ENCODE data around the gene MBD6.
"Not testable (repeated sequence)": the region's sequence is repeated elsewhere in the genome, so short reads cannot be mapped to it uniquely, and the experiment has no call there.

The MBD6 gene

GRCh38 chr12:57560516-57560915 is 37.9 kb downstream of the MBD6 start:
- Histone ChIP-seq H3K27me3 (ENCODE audit: insufficient read depth, low read length) (no peaks in the 10 kb centered on the region), H3K4me3 (ENCODE audit: low read length) (no peak overlapping the region)

GRCh38 chr12:57561117-57561516 is 38.5 kb downstream of the MBD6 start:
- H3K9me3 ChIP-seq (ENCODE audit: low read length); H3K27me3 ChIP-seq (ENCODE audit: insufficient read depth, low read length); H2AFZ ChIP-seq (ENCODE audit: low read depth, low read length); H3K4me3 ChIP-seq (ENCODE audit: low read length); H3K4me1 ChIP-seq (ENCODE audit: insufficient read depth, low read length): not testable (repeated sequence)
- H3K36me3 ChIP-seq (ENCODE audit: insufficient read depth, low read length): peaks cover 23% of the 10 kb centered on the region

More at GRCh38 chr12:57560516-57560915, 37.9 kb downstream of the MBD6 start:
- Histone ChIP-seq H3K36me3 (ENCODE audit: insufficient read depth, low read length) (peaks cover 22% of the 10 kb centered on the region), H3K4me1 (ENCODE audit: insufficient read depth, low read length) (no peaks in the 10 kb centered on the region), H3K9me3 (ENCODE audit: low read length) (no peaks in the 10 kb centered on the region), H2AFZ (ENCODE audit: low read depth, low read length) (no peak overlapping the region)

GRCh38 chr12:57563358-57563757 is 40.7 kb downstream of the MBD6 start:
- Histone ChIP-seq H3K27me3 (ENCODE audit: insufficient read depth, low read length) (no peaks in the 10 kb centered on the region), H3K36me3 (ENCODE audit: insufficient read depth, low read length) (peaks cover 28% of the 10 kb centered on the region), H3K4me3 (ENCODE audit: low read length) (no peak overlapping the region), H2AFZ (ENCODE audit: low read depth, low read length) (no peak overlapping the region), H3K4me1 (ENCODE audit: insufficient read depth, low read length) (no peaks in the 10 kb centered on the region), H3K9me3 (ENCODE audit: low read length) (no peaks in the 10 kb centered on the region)

- Histone ChIP-seq H3K4me3 (ENCODE audit: low read length) (no peak overlapping the region), H3K36me3 (ENCODE audit: insufficient read depth, low read length) (peaks cover 36% of the 10 kb centered on the region), H3K4me1 (ENCODE audit: insufficient read depth, low read length) (no peaks in the 10 kb centered on the region), H3K9me3 (ENCODE audit: low read length) (no peaks in the 10 kb centered on the region), H3K27me3 (ENCODE audit: insufficient read depth, low read length) (no peaks in the 10 kb centered on the region), H2AFZ (ENCODE audit: low read depth, low read length) (no peak overlapping the region)
Measured at GRCh38 chr12:57564178-57564740, 41.6 kb downstream of the MBD6 start.

- H2AFZ ChIP-seq (ENCODE audit: low read depth, low read length): no peak overlapping the region
- H3K4me1 ChIP-seq (ENCODE audit: insufficient read depth, low read length): no peaks in the 10 kb centered on the region
Measured at GRCh38 chr12:57568838-57569237, 46.2 kb downstream of the MBD6 start.

GRCh38 chr12:57569858-57570257 is 47.2 kb downstream of the MBD6 start:
- no peak overlapping the region for H3K4me3 ChIP-seq (ENCODE audit: low read length)
- H3K4me1 ChIP-seq (ENCODE audit: insufficient read depth, low read length): no peaks in the 10 kb centered on the region
- H3K9me3 ChIP-seq (ENCODE audit: low read length): no peaks in the 10 kb centered on the region
- H2AFZ ChIP-seq (ENCODE audit: low read depth, low read length): no peak overlapping the region
- no peaks in the 10 kb centered on the region for H3K27me3 ChIP-seq (ENCODE audit: insufficient read depth, low read length)
- H3K36me3 ChIP-seq (ENCODE audit: insufficient read depth, low read length): peaks cover 52% of the 10 kb centered on the region

More at GRCh38 chr12:57568838-57569237, 46.2 kb downstream of the MBD6 start:
- Histone ChIP-seq H3K4me3 (ENCODE audit: low read length) (no peak overlapping the region), H3K27me3 (ENCODE audit: insufficient read depth, low read length) (no peaks in the 10 kb centered on the region), H3K9me3 (ENCODE audit: low read length) (no peaks in the 10 kb centered on the region), H3K36me3 (ENCODE audit: insufficient read depth, low read length) (peaks cover 59% of the 10 kb centered on the region)

- H3K27me3 ChIP-seq (ENCODE audit: insufficient read depth, low read length); H3K4me3 ChIP-seq (ENCODE audit: low read length); H3K9me3 ChIP-seq (ENCODE audit: low read length); H3K4me1 ChIP-seq (ENCODE audit: insufficient read depth, low read length); H2AFZ ChIP-seq (ENCODE audit: low read depth, low read length): not testable (repeated sequence)
- peaks cover 57% of the 10 kb centered on the region for H3K36me3 ChIP-seq (ENCODE audit: insufficient read depth, low read length)
Measured at GRCh38 chr12:57570438-57570837, 47.8 kb downstream of the MBD6 start.

GRCh38 chr12:57571926-57572762 is 49.5 kb downstream of the MBD6 start:
- Histone ChIP-seq H3K4me3 (ENCODE audit: low read length) (no peak overlapping the region), H3K9me3 (ENCODE audit: low read length) (no peaks in the 10 kb centered on the region), H3K27me3 (ENCODE audit: insufficient read depth, low read length) (no peaks in the 10 kb centered on the region), H3K4me1 (ENCODE audit: insufficient read depth, low read length) (no peaks in the 10 kb centered on the region), H2AFZ (ENCODE audit: low read depth, low read length) (no peak overlapping the region), H3K36me3 (ENCODE audit: insufficient read depth, low read length) (peaks cover 68% of the 10 kb centered on the region)

GRCh38 chr12:57574795-57575194 is 52.2 kb downstream of the MBD6 start:
- Histone ChIP-seq H2AFZ (ENCODE audit: low read depth, low read length) (no peak overlapping the region), H3K36me3 (ENCODE audit: insufficient read depth, low read length) (peaks cover 70% of the 10 kb centered on the region), H3K9me3 (ENCODE audit: low read length) (no peaks in the 10 kb centered on the region), H3K4me3 (ENCODE audit: low read length) (no peak overlapping the region), H3K4me1 (ENCODE audit: insufficient read depth, low read length) (no peaks in the 10 kb centered on the region), H3K27me3 (ENCODE audit: insufficient read depth, low read length) (no peaks in the 10 kb centered on the region)

- no peak overlapping the region for H2AFZ ChIP-seq (ENCODE audit: low read depth, low read length)
- H3K27me3 ChIP-seq (ENCODE audit: insufficient read depth, low read length): no peaks in the 10 kb centered on the region
- H3K36me3 ChIP-seq (ENCODE audit: insufficient read depth, low read length): peaks cover 74% of the 10 kb centered on the region
- no peaks in the 10 kb centered on the region for H3K4me1 ChIP-seq (ENCODE audit: insufficient read depth, low read length)
- no peak overlapping the region for H3K4me3 ChIP-seq (ENCODE audit: low read length)
- no peaks in the 10 kb centered on the region for H3K9me3 ChIP-seq (ENCODE audit: low read length)
Measured at GRCh38 chr12:57575771-57576612, 53.4 kb downstream of the MBD6 start.

- Histone ChIP-seq H3K27me3 (ENCODE audit: insufficient read depth, low read length) (no peaks in the 10 kb centered on the region), H3K9me3 (ENCODE audit: low read length) (no peaks in the 10 kb centered on the region), H3K36me3 (ENCODE audit: insufficient read depth, low read length) (peaks cover 74% of the 10 kb centered on the region), H3K4me3 (ENCODE audit: low read length) (no peak overlapping the region), H3K4me1 (ENCODE audit: insufficient read depth, low read length) (no peaks in the 10 kb centered on the region), H2AFZ (ENCODE audit: low read depth, low read length) (no peak overlapping the region)
Measured at GRCh38 chr12:57576613-57577160, 54.1 kb downstream of the MBD6 start.

GRCh38 chr12:57577981-57578758 is 55.5 kb downstream of the MBD6 start:
- H3K36me3 ChIP-seq (ENCODE audit: insufficient read depth, low read length): peaks cover 70% of the 10 kb centered on the region
- H3K9me3 ChIP-seq (ENCODE audit: low read length): no peaks in the 10 kb centered on the region
- no peak overlapping the region for H2AFZ ChIP-seq (ENCODE audit: low read depth, low read length)
- H3K4me1 ChIP-seq (ENCODE audit: insufficient read depth, low read length): no peaks in the 10 kb centered on the region
- no peak overlapping the region for H3K4me3 ChIP-seq (ENCODE audit: low read length)
- no peaks in the 10 kb centered on the region for H3K27me3 ChIP-seq (ENCODE audit: insufficient read depth, low read length)
